NCI-H524 treated with DMSO at 0.1 percent for 48 hours (cell line): ENCODE data around the gene WBP4.
A peak's percentile ranks its signal among the peaks of the same experiment; 100 is the strongest.
"Not testable (repeated sequence)": the region's sequence is repeated elsewhere in the genome, so short reads cannot be mapped to it uniquely, and the experiment has no call there.

Experiments used
- DNase-seq: peaks from one replicate; lab custom pipeline; 2025; lab: John Stamatoyannopoulos, UW

The WBP4 gene

GRCh38 chr13:41085961-41086585, 24.8 kb downstream of the WBP4 start:
- DNase-seq: no peak

GRCh38 chr13:41095681-41096080, 34.4 kb downstream of the WBP4 start:
- DNase-seq: not testable (repeated sequence)

- no peak for DNase-seq
Observed at GRCh38 chr13:41098761-41099160, 37.5 kb downstream of the WBP4 start.

GRCh38 chr13:41099986-41100385, 38.7 kb downstream of the WBP4 start:
- DNase-seq: no peak

GRCh38 chr13:41107104-41107571, 45.8 kb downstream of the WBP4 start:
- DNase-seq: no peak

- DNase-seq: no peak
Observed at GRCh38 chr13:41107584-41108014, 46.3 kb downstream of the WBP4 start.

- DNase-seq: no peak
Observed at GRCh38 chr13:41111454-41111853, 50.1 kb downstream of the WBP4 start.

- DNase-seq: no peak
Observed at GRCh38 chr13:41117869-41118268, 56.6 kb downstream of the WBP4 start.

- DNase-seq: no peak
Observed at GRCh38 chr13:41122838-41123237, 61.5 kb downstream of the WBP4 start.

GRCh38 chr13:41127701-41128100, 66.4 kb downstream of the WBP4 start:
- DNase-seq: no peak

GRCh38 chr13:41130356-41130755, 69.0 kb downstream of the WBP4 start:
- DNase-seq: no peak

- DNase-seq: not testable (repeated sequence)
Observed at GRCh38 chr13:41131189-41131588, 69.9 kb downstream of the WBP4 start.

GRCh38 chr13:41131660-41132511, 70.6 kb downstream of the WBP4 start:
- not testable (repeated sequence) for DNase-seq

GRCh38 chr13:41132512-41133152, 71.3 kb downstream of the WBP4 start, which contains the start of gene KBTBD6:
KBTBD6 (minus strand) TSS chr13:41132802; CDS start chr13:41132511, 291 bp downstream.
- DNase-seq: peak; percentile 87
